ENCODE measurements around the gene PPIP5K2.

The PPIP5K2 gene

GRCh38 chr5:103247118-103247517 lies 127.0 kb downstream of the PPIP5K2 start:
- no peak for DNase-seq (ENCODE audit: low spot score)

DNA sequence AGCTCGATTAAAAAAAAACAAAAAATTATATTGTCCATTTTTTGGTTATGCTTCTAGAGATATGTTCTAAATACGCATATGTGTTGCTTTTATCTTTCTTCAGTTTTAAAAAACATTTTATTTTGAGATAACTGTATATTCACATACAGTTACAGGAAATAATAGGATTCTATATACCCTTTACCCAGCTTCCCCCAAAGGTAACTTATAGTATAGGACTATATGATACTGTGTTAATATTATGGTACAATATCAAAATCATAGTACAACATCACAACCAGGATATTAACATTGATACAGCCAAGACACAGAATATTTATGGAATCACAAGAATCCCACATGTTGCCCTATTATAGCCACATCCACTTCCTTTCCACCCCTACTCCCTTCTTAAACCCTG lies 129.0 kb downstream of the PPIP5K2 start:
- DNase-seq (ENCODE audit: low spot score), result no peak

GRCh38 chr5:103254921-103255320 lies 134.8 kb downstream of the PPIP5K2 start:
- DNase-seq (ENCODE audit: low spot score), result no peak

GRCh38 chr5:103255691-103256090 lies 135.6 kb downstream of the PPIP5K2 start:
- no peak for DNase-seq (ENCODE audit: low spot score)

GRCh38 chr5:103256178-103256577 lies 136.1 kb downstream of the PPIP5K2 start:
- DNase-seq (ENCODE audit: low spot score), result no peak

GRCh38 chr5:103258368-103258956 lies 138.4 kb downstream of the PPIP5K2 start, which contains the start of gene MACIR:
MACIR (plus strand) TSS chr5:103258763; CDS start chr5:103275920, 17,157 bp downstream.
- DNase-seq (ENCODE audit: low spot score), result peak; percentile 95

DNA sequence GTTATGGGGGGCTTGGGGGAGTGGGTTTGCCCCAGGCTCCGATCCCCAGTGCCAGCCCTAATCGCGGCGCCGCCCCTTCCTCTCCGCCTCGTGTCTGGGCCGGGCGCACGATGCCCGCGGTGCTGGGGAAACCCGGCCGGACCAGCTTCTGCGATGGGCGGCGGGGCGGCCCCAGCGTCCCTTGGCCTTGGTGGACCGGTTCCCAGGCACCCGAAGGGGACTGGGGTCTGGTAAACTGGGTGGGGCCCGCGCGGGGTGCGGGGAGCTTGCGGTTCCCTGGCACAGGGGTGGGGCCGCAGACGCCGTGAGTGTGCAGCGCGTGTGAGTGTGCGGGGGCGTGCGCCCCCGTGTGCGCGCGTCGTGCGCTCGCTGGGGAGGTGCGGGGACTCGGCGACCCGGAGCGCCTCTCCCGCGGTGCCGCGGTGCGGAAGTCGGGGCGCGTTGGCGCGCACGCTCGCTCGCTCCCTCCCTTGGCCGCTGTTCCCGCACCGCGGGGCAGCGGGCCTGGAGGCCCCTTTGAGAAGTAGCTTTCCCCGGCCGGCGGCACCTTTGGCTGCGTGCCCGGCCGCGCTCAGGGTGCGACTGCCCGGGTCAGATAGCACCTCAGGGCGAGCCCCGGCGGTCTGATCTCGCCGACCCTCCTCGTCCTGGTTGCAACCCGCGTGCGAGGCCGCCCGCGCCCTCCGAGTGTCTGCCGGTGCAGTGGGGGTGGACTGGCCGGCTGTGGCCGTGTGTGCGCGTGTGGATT lies 139.0 kb downstream of the PPIP5K2 start:
- DNase-seq (ENCODE audit: low spot score), result peak; percentile 47

DNA sequence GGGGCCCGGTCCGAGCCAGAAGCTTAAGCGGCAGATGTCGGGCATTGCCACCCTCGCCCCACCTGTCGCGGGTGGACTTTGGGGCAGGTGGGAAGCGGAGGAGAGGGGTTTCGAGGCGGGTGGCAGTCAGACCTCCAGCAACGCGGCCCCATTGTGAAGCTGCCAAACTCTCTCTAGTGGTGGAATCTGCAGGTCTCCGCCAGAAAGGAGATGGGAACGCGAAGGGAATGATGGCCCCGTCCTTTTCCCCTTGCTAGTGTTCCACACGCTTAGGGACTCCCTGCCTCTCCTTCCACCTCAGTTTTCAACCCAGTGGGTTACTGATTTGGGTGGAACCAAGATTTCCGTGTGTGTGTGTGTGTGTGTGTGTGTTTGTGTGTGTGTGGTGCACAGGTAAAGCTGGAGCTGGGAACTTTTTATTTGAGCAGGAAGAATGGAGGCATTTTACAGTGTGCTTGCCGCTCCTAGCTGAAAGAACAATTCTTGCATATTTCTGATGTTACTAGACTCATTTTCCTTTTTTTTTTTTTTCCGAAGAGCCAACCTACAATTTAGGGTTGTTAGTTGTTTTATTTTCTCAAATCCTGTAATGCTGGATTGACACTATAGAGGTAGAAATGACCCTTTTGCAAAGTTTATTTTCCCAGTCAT lies 139.7 kb downstream of the PPIP5K2 start:
- DNase-seq (ENCODE audit: low spot score), result no peak

DNA sequence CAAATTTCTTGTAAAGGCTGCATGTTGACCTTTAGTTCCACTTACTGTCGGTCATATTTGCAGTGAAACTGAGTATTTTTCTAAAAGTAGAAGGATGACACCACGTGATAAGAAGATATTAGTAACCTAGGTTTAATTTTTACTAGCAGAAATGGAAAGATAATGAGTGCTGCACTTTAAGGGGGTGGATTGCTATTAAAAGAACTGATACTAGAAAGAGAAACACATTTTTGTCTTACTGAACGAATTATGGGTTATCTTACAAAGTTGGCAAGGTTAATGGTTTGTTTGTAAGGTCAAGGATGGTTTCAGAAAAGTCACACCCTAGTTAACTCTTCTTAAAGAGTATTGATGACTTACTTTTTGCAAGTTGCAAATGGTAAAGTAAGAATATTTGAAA lies 140.8 kb downstream of the PPIP5K2 start:
- DNase-seq (ENCODE audit: low spot score), result no peak
